ENCODE results near the gene GRIK5.

GRIK5 gene

DNA sequence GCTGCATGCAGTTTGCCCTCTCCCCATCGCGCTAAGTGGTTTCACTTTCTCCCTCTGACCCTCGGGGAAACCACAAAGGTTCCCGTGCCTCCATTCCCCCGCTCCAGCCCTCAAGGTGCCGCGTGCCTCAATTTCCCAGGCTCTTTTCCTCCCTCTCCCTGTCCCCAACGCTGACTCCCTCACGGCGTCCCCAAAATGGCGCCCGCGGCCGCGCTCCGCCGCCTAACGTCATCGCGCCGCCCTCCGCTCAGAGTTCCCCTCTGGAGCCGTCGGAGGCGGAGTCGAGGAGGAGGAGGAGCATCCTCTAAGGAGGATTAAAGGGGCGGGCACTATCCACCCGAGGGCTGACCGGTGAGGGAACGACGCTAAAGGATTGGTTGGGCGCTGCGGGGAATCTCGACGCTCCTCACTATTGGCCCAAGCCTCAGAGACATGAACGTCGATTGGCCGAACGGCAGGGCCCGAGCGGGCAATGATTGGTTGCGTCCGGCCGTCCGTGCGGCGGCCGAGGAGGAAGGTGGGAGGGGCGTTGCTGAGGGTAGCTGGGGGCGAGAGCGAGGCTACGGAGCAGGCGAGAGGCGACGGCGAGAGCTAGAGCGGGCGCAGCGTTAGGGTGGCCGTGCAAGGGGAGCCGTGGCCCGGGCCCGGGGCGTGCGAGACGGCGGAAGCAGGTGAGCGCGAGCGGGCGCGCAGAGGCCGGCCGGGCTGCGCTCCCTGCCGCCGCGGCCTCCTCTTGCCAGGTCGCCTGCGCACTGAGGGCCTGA, 5.8 kb upstream of the GRIK5 start, which contains the start of gene ZNF574:
ZNF574 (plus strand) TSS at position 551 of the 764 bp plus-strand sequence. CDS start 2,441 bp downstream, outside the sequence.
- TF ChIP-seq, protein P1, sequence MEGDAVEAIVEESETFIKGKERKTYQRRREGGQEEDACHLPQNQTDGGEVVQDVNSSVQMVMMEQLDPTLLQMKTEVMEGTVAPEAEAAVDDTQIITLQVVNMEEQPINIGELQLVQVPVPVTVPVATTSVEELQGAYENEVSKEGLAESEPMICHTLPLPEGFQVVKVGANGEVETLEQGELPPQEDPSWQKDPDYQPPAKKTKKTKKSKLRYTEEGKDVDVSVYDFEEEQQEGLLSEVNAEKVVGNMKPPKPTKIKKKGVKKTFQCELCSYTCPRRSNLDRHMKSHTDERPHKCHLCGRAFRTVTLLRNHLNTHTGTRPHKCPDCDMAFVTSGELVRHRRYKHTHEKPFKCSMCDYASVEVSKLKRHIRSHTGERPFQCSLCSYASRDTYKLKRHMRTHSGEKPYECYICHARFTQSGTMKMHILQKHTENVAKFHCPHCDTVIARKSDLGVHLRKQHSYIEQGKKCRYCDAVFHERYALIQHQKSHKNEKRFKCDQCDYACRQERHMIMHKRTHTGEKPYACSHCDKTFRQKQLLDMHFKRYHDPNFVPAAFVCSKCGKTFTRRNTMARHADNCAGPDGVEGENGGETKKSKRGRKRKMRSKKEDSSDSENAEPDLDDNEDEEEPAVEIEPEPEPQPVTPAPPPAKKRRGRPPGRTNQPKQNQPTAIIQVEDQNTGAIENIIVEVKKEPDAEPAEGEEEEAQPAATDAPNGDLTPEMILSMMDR (conservative IDR thresholded peaks at IDR 0.05; ENCODE audit: low read length) = no peak
- no peak for TF ChIP-seq EZH2phosphoT487 (IDR thresholded peaks at IDR 0.05; ENCODE audit: borderline replicate concordance)
- H3K9me2 ChIP-seq (replicated peaks; ENCODE audit: low read depth, low read length) = no peaks in the 10 kb centered on the region
- H3K9ac ChIP-seq (ENCODE audit: low read depth, low read length, poor library complexity, severe bottlenecking) = peak within 1 kb of the TSS; percentile 96
- peaks cover 56% of the 10 kb centered on the region for H3K79me2 ChIP-seq (ENCODE audit: insufficient read depth, low read length)
- H3F3A ChIP-seq (ENCODE audit: low read depth) = no peaks in the 10 kb centered on the region
- H3K4me3 ChIP-seq (ENCODE audit: low read length, poor library complexity, severe bottlenecking) = peak within 1 kb of the TSS; percentile 94
- H4K20me1 ChIP-seq (ENCODE audit: insufficient read depth, low read length, poor library complexity, severe bottlenecking) = peaks cover 45% of the 10 kb centered on the region
- peaks cover 15% of the 10 kb centered on the region for H3K4me1 ChIP-seq (ENCODE audit: insufficient read depth, low read length, poor library complexity, severe bottlenecking)
- H3K36me3 ChIP-seq (ENCODE audit: insufficient read depth, low read length) = peaks cover 24% of the 10 kb centered on the region; the same call in 1 of the 2 replicates
- peak within 1 kb of the TSS; percentile 91 for H3K4me2 ChIP-seq (ENCODE audit: low read depth, low read length, poor library complexity, severe bottlenecking)
- peak within 1 kb of the TSS; percentile 72 for H2AFZ ChIP-seq (ENCODE audit: low read length)
- no peaks in the 10 kb centered on the region for H3K9me3 ChIP-seq (ENCODE audit: insufficient read depth, low read depth, low read length)
- H3K27me3 ChIP-seq (ENCODE audit: insufficient read depth, low read length, poor library complexity, severe bottlenecking) = no peaks in the 10 kb centered on the region

- peak overlapping the region; percentile 72 for H2AFZ ChIP-seq (ENCODE audit: low read length)
Measured at GRCh38 chr19:42075364-42075615, 5.3 kb upstream of the GRIK5 start.

GRCh38 chr19:42074513-42075363, 4.7 kb upstream of the GRIK5 start:
- H3K79me2 ChIP-seq (ENCODE audit: insufficient read depth, low read length) = peaks cover 45% of the 10 kb centered on the region
- no peaks in the 10 kb centered on the region for H3F3A ChIP-seq (ENCODE audit: low read depth)
- peak overlapping the region; percentile 94 for H3K4me3 ChIP-seq (ENCODE audit: low read length, poor library complexity, severe bottlenecking)
- no peaks in the 10 kb centered on the region for H3K27me3 ChIP-seq (ENCODE audit: insufficient read depth, low read length, poor library complexity, severe bottlenecking)
- no peaks in the 10 kb centered on the region for H3K9me2 ChIP-seq (replicated peaks; ENCODE audit: low read depth, low read length)
- H2AFZ ChIP-seq (ENCODE audit: low read length) = no peak overlapping the region
- H3K4me2 ChIP-seq (ENCODE audit: low read depth, low read length, poor library complexity, severe bottlenecking) = peak overlapping the region; percentile 88
- no peak for TF ChIP-seq EZH2phosphoT487 (IDR thresholded peaks at IDR 0.05; ENCODE audit: borderline replicate concordance)
- TF ChIP-seq, protein P1 (conservative IDR thresholded peaks at IDR 0.05; ENCODE audit: low read length) = no peak
- H3K9me3 ChIP-seq (ENCODE audit: insufficient read depth, low read depth, low read length) = no peaks in the 10 kb centered on the region
- H3K36me3 ChIP-seq (ENCODE audit: insufficient read depth, low read length) = peaks cover 14% of the 10 kb centered on the region; the same call in 1 of the 2 replicates
- H4K20me1 ChIP-seq (ENCODE audit: insufficient read depth, low read length, poor library complexity, severe bottlenecking) = peaks cover 35% of the 10 kb centered on the region
- peaks cover 15% of the 10 kb centered on the region for H3K4me1 ChIP-seq (ENCODE audit: insufficient read depth, low read length, poor library complexity, severe bottlenecking)
- peak overlapping the region; percentile 96 for H3K9ac ChIP-seq (ENCODE audit: low read depth, low read length, poor library complexity, severe bottlenecking)

More at GRCh38 chr19:42075364-42075615, 5.3 kb upstream of the GRIK5 start:
- H3K9ac ChIP-seq (ENCODE audit: low read depth, low read length, poor library complexity, severe bottlenecking) = peak overlapping the region; percentile 96
- H3K9me3 ChIP-seq (ENCODE audit: insufficient read depth, low read depth, low read length) = no peaks in the 10 kb centered on the region
- no peaks in the 10 kb centered on the region for H3F3A ChIP-seq (ENCODE audit: low read depth)
- no peaks in the 10 kb centered on the region for H3K9me2 ChIP-seq (replicated peaks; ENCODE audit: low read depth, low read length)
- peaks cover 40% of the 10 kb centered on the region for H4K20me1 ChIP-seq (ENCODE audit: insufficient read depth, low read length, poor library complexity, severe bottlenecking)
- H3K4me1 ChIP-seq (ENCODE audit: insufficient read depth, low read length, poor library complexity, severe bottlenecking) = peaks cover 15% of the 10 kb centered on the region
- TF ChIP-seq, protein P1 (conservative IDR thresholded peaks at IDR 0.05; ENCODE audit: low read length) = no peak
- no peak for TF ChIP-seq EZH2phosphoT487 (IDR thresholded peaks at IDR 0.05; ENCODE audit: borderline replicate concordance)
- H3K4me2 ChIP-seq (ENCODE audit: low read depth, low read length, poor library complexity, severe bottlenecking) = peak overlapping the region; percentile 88
- peak overlapping the region; percentile 94 for H3K4me3 ChIP-seq (ENCODE audit: low read length, poor library complexity, severe bottlenecking)
- peaks cover 51% of the 10 kb centered on the region for H3K79me2 ChIP-seq (ENCODE audit: insufficient read depth, low read length)
- no peaks in the 10 kb centered on the region for H3K27me3 ChIP-seq (ENCODE audit: insufficient read depth, low read length, poor library complexity, severe bottlenecking)
- H3K36me3 ChIP-seq (ENCODE audit: insufficient read depth, low read length) = peaks cover 19% of the 10 kb centered on the region; the same call in 1 of the 2 replicates
